DND-41 (cell line): ENCODE data around the gene SPATC1L.

Source experiments
- CTCF ChIP-seq: IDR thresholded peaks from 2 replicates; pipeline ENCODE4 v1.5.1; 2012; ENCODE audit warnings: borderline replicate concordance, low read length, moderate library complexity, mild to moderate bottlenecking; ENCODE audit not compliant: poor library complexity, severe bottlenecking; ENCODE audit errors: extremely low read depth
- EZH2 ChIP-seq: IDR thresholded peaks from 3 replicates; pipeline ENCODE4 v1.6.1; 2012; ENCODE audit warnings: borderline replicate concordance, low read depth, mild to moderate bottlenecking, moderate library complexity, low read length, inconsistent platforms; ENCODE audit not compliant: severe bottlenecking

GRCh38 chr21:46171585-46171984 lies 12.7 kb downstream of the SPATC1L start:
- no peak for TF ChIP-seq CTCF
- no peak for TF ChIP-seq EZH2
